Kidney glomerular epithelial cell (primary cell): Measurements from ENCODE around the gene DTNB.
"Not testable (repeated sequence)": the region's sequence is repeated elsewhere in the genome, so short reads cannot be mapped to it uniquely, and the experiment has no call there.

Source experiments
- DNase-seq: peaks from one replicate; lab custom pipeline; 2025; lab: John Stamatoyannopoulos, UW

DTNB gene

DNA sequence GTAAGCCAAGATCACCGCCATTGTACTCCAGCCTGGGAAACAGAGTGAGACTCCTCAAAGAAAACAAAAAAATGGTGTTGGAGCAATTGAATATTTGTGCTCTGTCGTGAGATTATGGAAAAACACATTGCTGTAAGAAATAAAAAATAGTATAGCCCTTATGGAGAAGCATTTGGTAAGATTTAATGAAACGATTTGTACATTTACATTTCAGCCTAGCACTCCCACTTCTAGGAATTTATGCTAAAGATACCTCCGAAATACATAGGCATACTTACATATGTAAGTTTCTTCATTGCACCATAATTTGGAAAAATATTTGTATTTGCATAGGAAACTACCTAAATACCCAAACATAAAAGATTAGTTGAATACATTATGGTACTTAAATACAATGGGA lies 8.7 kb upstream of the DTNB start:
- no peak for DNase-seq

DNA sequence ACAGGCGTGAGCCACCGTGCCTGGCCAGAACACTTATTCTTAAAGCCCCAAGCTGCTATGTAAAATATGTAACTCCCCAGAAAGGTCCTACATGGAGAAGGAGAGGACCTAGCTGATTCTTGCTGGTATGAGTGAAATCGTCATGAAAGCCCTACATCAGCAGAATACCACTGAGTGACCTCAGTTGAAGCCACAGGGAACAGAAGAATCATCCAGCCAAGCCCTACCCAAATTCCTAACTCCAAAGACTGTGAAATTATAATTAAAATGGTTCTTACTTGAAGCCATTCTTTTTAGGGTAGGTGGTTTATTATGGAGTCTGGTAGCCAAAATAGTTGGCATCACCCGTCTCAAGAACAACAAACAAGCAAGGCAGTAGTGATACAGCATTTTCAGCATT lies 4.5 kb upstream of the DTNB start:
- no peak for DNase-seq

DNA sequence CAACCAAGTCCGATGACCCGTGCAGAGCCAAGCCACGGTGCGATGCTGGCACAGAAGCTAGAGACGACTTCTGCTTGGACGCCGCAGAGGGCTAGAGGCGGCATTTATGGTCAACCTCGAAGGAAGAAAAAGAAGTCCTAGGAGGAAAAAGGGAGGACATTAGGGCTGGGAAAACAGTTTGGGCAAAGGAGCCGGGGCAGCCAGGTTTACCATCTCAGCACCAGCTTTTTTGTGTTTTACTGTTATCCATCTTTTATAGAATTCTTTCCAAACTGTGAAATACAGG lies 643 bp upstream of the DTNB start:
- no peak for DNase-seq

DNA sequence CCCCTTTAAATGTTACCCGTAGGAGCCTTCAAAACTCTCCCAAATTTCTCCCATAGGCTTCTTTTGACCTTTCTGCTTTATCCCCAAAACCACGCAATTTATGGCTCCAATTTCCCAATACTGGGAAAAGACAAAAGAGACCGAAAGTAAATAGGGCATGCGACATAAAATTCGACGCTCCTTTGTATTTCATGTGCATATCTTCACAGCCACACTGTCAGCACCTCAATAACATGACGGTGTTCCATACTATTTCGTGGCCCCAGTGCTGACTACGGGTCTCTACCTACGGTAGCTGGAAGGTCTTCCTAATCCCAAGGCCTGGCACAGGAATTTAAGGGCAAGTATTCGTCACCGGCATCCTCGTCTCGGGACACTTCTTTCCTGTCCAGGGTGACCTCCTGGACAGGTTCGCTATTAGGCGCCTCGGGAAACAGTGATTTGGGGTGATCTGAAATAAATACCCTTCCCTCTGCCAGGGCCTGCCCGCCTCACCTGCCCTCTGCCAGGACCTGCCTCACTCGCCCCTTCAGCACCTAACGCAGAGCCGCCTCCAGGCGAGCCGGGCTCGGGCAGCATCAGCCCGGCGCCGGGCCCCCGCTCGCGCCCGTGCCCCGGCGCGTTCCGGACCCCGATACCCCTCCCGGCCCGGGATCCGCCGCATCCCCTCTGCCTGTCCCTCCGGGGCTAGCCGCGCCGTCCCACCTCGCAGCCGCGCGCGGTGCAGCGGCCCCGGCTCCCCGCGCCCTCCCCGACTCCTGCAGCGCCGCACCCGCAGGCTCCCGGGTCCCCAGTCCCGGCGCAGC lies 680 bp downstream of the DTNB start:
- peak; percentile 20 for DNase-seq

DNA sequence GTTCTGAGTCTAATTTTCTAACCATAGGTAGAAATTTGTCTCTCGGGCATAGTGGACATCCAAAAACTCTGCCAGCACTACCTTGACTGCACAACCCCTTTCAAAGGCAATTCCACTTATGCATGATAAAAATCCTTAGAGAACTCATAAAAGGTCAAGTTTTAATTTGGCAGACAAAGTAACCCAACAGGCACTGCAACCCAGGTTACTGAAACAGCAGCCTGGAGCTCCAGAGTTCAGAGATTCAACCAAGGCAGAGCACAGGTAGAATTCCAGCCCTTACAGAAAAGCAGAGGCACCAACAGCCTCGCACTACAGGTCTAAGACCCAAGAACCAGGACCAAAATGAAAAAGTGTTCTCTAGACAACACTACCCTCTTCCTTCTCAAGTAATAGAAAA lies 1.8 kb downstream of the DTNB start:
- no peak for DNase-seq

DNA sequence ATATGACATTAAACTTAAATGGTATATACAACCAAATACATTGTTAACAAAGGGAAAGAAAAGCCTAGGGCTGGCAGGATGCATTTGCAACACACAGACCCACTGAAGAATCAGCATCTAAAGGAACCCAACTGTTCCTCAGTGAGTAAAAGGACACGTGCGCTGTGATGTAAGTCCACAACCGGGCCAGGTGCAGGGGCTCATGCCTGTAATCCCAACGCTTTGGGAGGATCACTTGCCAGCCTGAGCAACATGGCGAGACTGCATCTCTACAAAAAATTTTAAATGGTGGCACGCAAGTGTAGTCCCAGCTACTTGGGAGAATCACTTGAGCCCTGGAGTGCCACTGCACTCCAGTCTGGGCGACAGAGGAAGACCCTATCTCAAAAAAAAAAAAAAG lies 3.9 kb downstream of the DTNB start:
- DNase-seq: no peak

DNA sequence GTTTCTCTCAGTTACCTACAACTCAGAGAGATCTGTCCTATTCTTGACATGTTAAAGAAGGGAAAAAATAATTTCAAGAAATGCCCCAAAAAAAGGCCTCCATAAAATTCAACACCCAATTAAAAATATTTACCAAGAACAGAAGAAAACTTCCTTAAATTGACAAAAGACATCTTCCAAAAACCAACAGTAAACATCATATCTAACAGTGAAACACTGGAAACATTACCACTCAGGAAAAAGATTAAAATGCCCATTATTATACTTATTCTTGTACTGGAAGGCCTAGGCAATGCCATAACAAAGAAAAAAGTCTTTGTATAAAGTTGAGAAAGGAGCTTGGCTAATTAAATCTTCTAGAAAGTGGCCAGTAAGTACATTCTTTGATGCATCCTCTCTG lies 7.2 kb downstream of the DTNB start:
- DNase-seq: no peak

DNA sequence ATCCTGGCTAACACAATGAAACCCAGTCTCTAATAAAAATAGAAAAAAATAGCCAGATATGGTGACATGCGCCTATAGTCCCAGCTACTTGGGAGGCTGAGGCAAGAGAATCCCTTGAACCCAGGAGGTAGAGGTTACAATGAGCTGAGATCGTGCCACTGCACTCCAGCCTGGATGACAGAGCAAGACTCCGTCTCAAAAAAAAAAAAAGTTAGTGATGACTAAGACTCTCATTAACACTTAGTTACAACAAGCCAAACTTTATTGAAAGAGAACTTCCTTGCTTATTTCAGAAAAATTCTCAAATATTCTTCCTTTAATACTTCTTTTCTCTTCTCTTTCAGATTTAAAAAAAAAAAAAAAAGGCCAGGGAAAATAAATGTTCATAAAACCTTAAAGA lies 7.9 kb downstream of the DTNB start:
- DNase-seq: not testable (repeated sequence)

DNA sequence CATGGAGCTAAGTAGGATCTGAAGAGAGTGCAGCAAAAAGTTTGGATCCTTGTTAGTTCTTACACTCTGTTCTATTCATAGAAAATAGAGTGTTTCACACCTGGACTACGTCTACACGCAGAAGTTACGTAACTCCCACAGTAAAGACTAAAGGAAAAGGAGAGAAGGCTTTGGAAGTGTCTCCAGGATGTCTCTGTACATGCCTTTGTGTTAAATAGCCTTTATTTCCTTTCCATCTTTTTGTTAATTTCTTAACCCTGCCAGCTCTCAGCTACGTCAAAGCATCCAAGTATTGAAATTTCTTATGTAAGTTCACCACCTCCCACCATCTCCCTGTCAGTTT lies 8.4 kb downstream of the DTNB start:
- no peak for DNase-seq

DNA sequence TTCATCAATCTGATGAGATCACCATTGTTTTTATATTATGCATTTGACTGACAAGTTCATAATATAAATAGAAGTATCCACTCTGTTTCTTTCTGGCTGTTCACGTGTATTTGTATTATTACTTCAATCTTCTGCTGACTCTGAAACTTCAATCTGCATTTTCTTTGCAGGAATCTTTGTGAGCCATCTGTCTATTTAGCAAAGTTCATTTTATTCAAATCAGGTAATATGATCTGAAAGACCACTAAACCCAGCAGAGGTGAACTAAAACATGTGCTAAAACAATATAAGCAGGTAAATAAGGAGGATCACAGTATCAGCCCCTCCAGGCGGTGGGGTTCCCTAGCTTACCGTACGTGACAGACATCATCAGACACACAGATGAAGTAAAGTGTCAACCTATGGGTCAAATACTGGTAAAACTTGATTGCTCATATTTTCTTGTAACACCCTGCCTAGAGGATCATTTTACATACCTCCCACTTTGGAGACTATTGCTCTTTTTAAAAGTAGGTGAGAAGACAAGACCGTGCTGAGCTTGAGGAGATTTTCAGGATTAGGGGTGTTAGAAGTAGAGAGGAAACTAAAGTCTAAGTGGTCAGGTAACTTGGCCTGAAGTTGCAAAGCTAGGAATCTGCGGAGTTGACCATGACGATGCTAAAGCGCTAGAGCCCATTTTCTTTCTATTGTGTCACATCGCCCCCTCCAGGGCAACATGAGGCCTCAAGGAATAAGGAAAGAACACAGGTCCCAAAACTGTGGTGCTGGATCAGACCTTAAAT lies 9.0 kb downstream of the DTNB start:
- peak; percentile 65 for DNase-seq

DNA sequence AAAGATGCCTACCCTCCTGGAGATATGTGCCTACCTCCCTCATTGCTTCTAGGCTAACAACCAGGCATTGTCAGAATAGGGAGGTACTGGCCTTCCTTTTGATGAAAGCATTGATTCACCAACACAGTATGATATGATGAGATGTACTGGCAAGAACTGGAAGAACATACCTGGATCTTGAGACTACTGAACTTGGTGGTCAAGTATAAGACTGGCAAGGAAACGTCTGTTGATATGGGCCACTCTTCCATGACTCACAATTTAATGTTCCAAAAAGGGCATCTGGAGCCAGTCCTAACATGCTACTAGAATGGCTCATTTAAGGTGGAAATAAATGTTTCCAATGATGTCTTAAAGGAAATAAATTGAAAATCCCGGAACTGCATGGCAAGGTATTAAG lies 18.1 kb downstream of the DTNB start:
- DNase-seq: no peak

DNA sequence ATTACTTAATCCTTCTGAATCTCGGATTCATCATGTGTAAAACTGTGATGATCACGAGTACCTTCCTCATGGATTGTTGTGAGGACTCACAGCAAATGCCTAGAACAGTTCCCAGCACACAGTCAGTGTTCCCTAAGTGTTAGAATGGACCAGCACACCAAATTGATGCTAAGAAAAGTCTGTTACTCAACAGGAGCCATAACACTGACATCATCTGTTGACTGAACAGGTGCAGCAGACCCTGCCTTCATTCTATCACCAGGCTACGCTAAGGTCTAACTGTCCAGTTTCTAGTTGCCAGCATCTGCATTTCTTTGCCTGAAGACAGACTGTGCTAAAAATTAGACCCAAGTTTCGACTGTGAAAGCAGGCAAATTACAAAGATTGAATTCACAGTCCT lies 18.6 kb downstream of the DTNB start:
- no peak for DNase-seq

DNA sequence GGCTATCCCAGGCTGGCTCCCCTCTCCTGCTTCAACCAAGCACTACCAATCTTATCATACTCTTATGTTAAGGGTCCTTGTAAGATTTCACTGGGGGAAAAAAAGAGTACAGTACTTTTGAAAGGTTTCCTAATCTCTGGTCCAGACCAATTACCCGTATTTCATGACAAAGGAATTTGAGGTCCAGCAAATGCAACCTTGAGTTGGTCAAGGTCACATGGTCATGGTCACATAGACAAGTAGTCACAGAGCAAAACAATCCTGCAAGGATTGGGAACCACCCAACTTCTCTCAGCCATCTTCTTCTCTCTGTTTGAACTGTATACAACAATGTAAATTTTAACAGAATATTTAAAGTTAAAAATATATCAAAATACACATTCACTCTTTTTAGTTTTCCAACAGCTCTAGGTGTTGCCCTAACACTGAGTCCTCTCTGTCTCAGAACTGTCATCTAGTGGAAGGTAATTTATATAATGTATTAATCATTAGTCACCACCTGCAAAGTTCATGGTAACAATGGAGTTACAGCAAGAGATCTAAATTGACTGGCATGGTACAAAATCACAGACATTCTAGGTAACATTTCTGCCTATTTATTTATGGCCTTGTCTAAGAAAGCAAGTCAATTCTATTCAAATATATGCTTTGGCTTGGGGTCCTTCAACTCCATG lies 21.5 kb downstream of the DTNB start:
- DNase-seq: no peak

DNA sequence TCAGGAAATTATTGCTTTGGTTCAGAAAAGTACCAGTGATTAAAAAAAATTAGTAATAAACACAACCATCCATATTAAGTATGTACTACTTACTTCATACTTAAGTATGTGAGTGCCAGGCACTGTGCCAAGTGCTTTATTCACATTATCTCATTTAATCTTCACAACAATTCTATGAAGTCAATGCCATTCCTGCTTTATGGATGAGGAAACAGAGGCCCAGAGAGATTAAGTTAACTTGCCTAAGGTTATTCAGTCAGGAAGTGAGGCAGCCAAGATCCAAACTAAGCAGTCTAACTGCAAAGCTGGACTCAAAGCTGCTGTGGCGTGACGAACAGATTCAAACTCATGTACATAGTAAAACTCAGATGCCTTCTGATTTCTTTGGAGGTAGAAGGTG lies 22.3 kb downstream of the DTNB start:
- no peak for DNase-seq

DNA sequence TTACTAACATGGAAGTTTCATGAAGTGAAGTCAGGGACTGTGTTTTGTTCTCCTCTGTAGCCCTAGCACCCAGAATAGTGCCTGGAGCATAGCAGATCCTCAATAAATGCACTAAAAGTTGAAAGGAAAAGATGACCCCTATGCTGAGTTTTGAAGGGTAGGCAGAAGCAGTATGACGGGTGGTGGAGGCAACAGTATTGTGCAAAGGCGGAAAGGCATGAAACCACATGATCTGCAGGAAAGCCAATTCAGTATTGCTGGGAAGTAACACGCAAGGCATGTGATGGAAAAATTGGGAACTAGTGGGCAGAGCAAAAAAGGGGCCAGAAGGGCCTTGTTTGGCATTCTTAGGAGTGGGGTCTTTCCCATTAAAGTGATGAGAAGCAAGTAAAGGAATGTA lies 23.1 kb downstream of the DTNB start:
- DNase-seq: no peak

DNA sequence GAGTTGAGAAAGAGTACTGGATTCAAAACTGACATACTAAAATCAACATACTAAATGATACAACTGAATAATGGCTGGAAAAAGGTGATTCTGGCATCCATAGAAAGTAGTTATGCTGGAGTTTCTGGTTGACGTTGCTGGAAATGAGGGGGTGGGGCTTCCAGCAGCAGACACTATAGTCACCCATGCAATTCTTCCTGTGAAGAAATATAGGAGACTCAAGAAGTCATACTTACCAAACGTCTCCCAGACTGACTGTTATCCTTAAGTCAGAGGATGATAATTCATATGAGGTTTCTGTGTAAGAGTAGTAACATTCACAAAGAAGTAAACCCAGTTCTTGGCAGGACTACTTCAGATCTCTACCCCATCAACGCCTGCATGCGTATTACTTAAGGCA lies 23.6 kb downstream of the DTNB start:
- no peak for DNase-seq

DNA sequence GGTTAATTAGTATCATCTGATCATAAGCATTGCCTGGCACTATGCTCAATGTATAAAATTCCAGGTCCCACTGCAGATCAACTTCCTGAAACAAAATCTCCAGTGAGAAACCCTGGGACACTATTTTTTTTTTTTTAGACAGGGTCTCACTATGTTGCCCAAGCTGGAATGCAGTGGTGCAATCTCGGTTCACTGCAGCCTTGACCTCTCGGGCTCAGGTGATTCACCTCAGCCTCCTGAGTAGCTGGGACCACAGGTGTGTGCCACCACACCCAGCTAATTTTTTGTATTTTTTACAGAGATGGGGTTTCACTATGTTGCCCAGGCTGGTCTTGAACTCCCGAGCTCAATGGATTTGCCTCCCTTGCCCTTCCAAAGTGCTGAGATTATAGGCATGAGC lies 31.1 kb downstream of the DTNB start:
- no peak for DNase-seq

DNA sequence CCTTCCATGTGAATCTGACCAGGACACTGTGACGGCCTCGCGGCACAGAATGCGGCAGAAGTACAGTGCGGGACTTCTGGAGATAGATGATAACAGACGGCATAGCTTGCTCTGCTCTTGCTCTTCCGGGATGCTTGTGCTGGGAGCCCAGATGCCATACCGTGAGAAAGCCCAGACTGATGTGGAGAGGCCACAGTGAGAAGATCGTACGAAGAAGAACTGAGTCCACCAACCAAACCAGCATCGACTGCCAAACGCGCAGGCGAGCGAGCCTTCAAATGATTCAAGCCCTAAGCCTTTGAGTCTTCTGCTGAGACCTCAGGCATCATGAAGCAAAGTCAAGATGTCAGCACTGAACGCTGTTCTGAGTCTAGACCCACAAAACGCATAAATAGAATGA lies 33.7 kb downstream of the DTNB start:
- no peak for DNase-seq

DNA sequence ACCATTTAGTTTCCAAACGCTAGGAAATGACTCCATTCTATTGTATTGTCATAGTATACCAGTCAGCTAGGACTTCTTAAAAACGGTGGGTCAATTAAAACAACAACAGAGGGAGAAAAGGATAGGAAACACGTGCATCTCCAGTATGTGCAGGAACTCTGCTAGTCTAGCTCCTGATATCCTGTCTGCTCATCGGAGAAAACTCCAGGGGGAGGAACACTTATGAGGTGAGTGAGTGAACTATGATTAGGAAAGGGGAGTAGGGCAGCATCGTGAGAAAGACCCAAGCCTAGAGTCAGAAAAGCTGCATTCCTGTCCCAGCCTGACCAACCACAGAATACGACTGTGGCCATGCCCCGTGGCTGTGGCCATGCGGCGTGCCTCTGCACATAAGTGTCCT lies 34.2 kb downstream of the DTNB start:
- no peak for DNase-seq

DNA sequence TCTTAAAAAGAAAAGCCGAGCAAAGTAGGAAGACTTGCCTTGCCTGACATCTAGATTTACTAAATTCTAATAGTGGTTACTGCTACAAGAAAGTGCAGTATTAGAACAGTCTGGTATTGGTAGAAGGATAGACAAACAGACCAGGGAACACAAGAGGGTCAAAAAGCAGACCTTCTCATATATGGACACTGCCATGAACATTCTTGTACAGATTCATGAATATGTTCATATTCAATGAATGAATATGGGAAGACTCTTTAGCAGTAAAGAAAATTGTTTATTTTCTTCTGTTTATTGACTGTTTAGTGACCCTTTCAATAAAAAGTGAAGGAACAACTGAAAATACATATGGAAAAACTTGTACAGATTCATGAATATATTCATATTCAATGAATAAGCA lies 37.6 kb downstream of the DTNB start:
- no peak for DNase-seq

DNA sequence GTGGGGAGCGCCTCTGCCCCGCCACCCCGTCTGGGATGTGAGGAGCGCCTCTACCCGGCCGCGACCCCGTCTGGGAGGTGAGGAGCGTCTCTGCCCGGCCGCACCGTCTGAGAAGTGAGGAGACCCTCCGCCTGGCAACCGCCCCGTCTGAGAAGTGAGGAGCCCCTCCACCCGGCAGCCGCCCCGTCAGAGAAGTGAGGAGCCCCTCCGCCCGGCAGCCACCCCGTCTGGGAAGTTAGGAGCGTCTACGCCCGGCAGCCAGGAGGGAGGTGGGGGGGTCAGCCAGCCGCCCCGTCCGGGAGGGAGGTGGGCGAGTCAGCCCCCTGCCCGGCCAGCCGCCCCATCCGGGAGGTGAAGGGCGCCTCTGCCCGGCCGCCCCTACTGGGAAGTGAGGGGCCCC lies 39.6 kb downstream of the DTNB start:
- DNase-seq: not testable (repeated sequence)

DNA sequence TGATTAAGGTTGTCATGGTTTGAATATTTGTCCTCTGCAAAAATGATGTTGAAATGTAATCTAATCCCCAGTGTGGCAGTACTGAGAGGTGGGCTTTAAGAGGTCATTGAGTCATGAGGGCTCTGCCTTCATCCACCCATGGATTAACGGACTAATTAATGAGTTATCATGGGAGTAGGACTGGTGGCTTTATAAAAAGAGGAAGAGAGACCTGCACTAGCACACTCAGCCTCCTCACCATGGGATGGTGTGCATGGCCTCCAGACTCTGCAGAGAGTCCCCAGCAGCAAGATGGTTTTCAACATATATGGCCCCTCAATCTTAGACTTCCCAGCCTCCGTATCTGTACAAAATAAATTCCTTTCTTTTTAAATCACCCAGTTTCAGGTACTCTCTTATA lies 41.0 kb downstream of the DTNB start:
- DNase-seq: no peak

DNA sequence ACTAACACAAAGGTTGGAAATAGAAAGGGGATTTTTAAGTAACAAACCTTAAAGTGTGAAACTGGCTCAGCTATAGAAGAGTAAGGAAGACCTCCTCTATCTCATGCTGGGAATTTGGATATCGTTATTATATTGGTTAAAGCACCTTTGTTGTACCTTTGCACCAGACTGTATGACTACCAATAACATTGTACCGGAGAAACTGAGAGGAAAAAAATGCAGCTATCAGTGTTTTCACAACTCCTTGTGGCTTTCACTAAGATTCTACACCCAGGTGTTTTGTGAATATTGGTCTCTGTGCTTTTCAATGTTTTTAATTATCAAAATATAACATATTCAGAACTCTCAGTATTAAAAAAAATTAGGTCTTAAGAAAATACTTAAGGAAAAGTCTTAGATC lies 48.7 kb downstream of the DTNB start:
- DNase-seq: no peak

DNA sequence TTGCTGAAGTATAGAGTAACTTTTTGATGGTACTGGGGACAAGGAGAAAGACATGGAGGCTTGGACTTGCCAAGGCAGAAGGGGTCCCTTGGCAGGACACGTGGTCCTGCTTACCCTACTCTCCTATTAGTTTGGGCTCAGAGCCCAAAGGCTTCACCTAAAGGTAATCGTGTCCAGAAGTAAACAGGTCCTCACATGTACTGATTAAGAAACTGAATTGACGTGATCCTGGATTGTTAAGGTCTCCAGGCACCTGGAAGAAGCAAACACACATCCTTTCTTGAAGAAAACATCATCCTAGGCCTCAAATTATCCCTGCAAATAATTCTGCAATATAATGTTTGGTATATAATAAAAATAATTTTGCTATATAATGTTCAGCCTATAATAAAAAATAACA lies 50.0 kb downstream of the DTNB start:
- no peak for DNase-seq
